CD4-positive, alpha-beta T cell treated with Interleukin-15 for 4 hours (primary cell): ENCODE results near the gene MYL12A.

Experiments
- DNase-seq: peaks from one replicate; pipeline ENCODE4 v3.0.0-alpha.2; 2020; ENCODE audit warnings: low spot score

Gene MYL12A

DNA sequence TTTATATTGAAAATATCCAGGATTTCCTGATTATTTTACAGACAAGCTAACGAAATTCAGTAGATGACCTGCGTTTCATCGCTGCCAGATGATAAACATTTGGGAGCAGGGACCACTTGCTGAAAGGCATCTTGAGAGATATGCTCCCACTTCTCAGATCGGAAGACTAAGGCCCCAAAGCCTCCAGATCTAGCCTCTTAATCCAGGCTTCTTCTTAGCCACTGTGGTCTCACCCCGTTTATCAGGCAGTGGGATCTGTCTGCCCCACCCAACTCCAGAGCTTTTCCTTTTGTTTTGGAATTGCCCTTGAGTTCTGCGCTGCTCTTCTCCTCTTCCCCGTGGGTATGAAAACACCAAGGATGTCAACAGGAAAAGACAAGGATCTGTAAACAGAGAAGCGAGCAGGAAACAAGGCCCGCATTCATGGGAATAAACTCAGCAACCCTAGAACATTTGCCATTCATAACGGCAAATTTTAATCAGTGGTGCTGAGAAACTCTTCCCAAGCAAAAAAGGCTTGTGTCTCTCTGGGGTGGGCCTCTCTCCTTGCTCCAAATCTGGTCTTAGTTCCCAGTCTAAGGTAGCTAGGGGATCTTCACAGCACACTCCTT lies 35.8 kb downstream of the MYL12A start:
- no peak for DNase-seq

DNA sequence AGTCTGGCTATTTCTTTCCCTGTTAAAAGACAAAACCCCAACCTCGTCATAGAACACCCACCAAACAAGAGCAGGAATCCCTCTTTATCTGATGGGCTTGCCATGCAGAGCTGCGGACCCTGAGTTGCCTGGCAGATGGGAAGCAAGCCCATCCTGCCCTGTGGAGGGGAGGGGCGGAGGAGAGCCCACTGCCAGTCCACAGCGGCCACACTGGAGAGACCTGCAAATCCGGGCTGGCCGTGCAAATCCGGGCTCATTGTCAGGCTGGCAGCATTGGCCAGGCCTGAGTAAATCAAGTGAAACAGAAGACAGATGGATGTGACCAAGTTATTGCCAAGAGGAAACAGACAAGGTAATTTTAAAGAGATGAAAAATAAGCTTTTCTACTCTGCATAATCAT lies 36.3 kb downstream of the MYL12A start:
- no peak for DNase-seq

DNA sequence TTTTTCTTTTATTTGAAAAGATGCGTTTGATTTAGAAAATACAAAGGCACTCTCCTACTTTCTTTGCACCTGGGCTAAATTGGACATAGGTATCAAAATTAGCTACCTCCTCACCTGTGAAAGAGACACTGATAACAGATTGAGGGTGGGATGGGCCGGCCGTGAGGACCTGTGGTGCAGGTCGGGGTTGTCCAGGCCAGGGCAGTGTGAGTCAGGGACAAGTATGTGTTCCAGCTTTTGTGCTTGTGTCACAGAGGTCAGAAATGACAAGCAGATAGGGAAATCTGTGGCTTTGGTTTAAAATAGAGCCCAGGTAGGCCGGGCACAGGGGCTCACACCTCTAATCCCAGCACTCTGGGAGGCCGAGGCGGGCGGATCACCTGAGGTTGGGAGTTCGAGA lies 36.9 kb downstream of the MYL12A start:
- DNase-seq, result no peak

DNA sequence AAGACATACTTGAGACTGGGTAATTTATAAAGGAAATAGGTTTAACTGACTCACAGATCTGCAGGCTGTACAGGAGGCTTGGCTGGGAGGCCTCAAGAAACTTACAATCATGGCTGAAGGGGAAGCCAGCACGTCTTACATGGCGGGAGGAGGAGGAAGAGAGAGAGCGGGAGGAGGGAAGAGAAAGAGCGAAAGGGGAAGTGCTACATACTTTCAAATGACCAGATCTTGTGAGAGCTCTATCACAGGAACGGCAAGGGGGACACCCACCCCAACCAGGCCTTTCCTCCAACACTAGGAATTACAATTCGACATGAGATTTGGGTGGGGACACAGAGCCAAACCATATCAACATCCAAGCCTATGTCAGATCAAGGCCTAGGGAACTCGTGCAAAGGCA lies 38.6 kb downstream of the MYL12A start:
- DNase-seq, result no peak

DNA sequence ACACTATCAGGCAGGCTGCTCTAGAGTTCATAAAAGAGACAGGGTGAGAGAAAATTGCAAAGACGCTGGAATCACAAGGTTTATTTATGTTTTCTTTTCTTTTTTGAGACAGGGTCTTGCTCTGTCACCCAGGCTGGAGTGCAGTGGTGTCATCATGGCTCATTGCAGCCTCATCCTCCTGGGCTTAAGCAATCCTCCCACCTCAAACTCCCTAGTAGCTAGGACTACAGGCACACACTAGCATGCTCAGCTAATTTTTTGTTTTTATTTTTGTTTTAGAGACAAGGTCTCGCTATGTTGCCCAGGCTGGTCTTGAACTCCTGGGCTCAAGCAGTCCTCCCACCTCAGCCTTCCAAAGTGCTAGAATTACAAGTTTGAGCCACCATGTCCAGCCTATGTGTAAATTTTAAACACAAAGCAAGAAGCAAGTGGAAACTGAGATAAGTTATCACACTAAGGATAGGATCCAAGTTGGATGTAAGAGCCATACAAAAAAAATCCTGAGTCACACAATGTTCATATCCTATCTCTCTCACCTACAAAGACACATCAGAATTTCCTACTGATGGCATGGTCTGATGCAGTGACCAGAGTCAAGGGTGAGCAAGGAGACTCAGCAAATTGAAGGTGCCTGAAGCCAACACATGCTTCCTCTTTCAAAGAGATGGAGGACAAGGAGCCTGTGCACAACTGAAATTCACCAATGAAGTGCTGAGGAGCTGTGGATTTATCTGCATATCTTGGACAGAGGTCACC lies 45.8 kb downstream of the MYL12A start:
- no peak for DNase-seq

DNA sequence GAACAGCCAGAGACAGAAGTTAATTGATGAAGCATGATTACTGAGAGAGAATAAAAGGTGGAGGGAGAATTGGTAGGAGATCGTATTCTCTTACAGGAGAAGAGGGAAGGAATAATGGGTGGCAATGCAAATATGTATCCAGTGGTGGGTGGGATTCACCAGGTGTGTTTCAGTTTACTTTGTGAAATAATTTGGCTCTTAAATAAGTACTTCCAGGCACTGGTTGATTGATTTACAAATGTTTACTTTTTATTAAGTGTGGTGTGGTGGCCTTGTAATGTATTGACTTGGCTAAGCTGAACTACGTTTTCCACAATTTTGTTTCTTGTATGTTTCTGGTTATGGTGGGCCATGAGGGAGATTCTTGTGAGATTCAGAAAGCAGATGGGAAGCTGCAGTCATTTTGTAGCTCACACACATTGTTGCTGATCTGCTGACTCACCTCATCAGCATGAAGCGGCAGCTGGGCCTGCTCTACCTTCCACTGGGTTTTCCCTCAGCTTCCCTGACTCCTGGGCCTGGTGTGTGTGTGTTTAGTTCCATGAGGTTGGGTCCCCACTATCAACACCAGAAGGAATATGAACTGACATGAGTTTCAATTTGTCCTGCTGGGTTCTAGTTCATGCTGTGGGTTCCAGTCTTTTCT lies 47.0 kb downstream of the MYL12A start:
- no peak for DNase-seq

DNA sequence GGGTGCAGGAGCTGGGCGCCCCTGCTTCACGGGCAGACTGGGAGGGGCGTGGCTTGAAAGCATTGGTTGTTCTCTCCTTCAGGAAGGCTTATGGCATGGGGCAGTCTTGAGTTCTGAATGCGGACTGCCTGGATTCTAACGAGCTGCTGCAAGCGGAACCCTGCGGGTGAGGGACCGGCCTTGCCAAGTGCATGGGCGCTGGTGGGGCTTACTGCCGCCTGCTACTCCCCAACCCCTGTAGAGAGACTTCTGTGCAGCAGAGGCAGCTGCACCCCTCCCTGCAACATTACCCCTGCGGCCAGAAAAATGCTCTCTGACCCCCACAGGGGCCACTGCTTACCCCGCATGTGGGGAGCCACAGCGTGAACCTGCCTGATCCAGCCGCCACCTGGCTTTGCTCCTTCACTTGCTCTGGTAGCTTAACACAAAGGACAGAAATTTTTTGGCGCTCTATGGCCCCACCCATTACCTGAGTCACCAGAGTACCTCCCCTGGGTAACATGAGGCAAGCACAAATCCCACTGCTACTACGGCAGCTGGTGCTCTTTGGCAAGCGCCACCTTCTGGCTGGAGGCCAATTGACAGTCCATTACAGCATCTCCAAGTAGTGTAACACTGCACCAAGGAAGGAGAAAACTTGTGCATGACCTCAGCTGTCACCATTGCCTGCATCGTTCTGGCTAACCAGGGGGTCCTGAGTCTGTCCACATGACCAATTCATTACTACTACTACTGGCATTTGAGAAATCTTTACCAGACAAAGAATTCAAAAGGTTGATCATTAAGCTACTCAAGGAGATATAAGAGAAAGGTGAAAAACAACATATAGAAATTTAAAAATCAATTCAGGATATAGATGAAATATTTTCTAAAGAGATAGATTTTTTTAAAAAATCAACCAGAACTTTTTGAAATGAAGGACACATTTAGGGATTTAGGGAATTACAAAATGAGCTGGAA lies 49.7 kb downstream of the MYL12A start:
- DNase-seq, result peak; percentile 95

DNA sequence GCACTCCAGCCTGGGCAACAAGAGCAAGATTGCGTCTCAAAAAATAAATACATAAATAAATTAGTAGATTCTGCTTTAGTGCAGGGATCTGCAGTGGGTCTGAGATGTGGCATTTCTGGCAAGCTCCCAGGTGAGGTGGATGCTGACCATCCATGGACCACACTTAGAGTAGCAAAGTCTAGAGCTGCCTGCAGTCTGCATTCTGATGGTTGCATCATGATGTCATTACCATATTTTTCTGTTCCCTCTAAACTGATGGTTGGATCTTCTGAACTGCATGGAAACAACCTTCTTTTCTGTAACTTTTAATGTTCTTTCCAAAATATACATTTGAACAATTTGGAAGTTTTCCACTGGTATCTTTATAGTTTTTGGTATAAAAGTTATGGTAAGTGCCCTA lies 57.2 kb downstream of the MYL12A start:
- no peak for DNase-seq

DNA sequence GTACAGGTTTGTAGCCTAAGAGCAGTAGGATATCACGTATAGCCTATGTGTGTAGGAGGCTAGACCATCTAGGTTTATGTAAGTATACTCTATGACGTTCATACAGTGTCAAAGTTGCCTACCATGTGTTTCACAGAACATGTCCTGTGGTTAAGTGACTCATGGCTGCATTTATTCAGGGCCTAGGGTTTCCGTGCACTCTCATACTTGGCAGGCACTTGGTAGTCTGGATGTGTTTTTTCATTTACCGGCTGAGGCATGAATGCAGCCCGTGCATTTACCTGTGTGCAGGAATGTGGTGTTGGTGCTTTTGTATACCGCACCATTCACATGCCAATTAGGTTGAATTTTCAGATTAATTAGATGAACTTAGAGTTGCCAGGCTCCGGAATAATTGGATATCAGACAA lies 57.8 kb downstream of the MYL12A start:
- peak; percentile 64 for DNase-seq
